ENCODE measurements around the gene ZNF81. TPM values are rescaled to one million over a fixed set of nuclear protein-coding genes. Genes with fewer than 3 reads are reported as not detected.

The ZNF81 gene
- total and polyA plus RNA-seq, 2 of the 13 experiments (the other 11 are each of a cell fraction or from before 2014, with no cell fraction given): 1.4 to 3.2 TPM

DNA sequence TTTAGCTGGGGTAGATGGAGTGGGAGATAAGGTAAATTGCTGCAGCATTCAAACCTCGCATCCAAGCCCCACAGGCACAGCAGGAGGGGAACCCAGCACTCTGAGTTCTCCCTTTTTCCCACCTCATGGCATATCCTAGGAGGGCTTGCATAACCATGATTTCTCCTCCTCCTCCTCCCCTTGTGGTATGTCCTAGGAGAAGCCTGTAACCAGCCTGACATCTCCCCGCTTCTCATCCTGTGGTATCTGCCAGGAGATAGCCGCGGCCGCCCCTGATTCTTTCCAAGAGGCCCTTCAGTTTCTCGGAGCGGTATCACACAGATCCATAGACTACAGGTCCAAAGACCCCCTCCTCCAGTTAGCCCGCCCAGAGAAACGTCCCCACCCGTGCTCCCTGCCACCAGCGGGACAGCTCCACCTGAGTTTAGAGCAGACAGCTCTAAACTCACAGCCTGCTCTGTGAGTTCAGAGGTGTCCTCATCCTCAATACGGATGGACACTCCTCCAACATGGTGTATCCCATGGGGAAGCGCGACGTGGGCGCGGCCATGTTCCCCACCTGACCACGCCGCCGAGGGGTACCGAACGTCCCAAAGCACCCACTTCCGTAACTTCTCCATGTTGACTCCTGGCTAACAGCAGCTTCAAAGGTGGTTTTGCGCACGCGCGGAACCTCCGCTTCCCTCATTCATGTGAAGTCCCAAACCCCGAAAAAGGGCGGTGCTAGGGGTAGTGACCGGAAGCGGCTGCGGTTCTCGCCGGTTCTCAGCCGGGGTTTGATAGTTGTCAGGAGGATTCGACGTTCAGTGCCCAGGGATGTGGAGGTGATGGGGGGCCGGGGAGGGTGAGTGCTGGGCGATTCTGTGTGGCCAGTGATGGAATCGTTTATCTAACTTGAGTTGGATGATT is at the start of gene ZNF81 (continued):
- TF ChIP-seq, protein P1, sequence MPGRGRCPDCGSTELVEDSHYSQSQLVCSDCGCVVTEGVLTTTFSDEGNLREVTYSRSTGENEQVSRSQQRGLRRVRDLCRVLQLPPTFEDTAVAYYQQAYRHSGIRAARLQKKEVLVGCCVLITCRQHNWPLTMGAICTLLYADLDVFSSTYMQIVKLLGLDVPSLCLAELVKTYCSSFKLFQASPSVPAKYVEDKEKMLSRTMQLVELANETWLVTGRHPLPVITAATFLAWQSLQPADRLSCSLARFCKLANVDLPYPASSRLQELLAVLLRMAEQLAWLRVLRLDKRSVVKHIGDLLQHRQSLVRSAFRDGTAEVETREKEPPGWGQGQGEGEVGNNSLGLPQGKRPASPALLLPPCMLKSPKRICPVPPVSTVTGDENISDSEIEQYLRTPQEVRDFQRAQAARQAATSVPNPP (CRISPR knock-in tag; IDR thresholded peaks at IDR 0.05): no peak
- TF ChIP-seq GTF3A (CRISPR knock-in tag; conservative IDR thresholded peaks at IDR 0.05) (no peak), NR2F1 (CRISPR knock-in tag; IDR thresholded peaks at IDR 0.05) (no peak), SOX6 (IDR thresholded peaks at IDR 0.05) (no peak), SOX6 (CRISPR knock-in tag; IDR thresholded peaks at IDR 0.05) (no peak), KDM5B (CRISPR knock-in tag; IDR thresholded peaks at IDR 0.05; ENCODE audit: borderline replicate concordance) (no peak), YEATS4 (CRISPR knock-in tag; IDR thresholded peaks at IDR 0.05; ENCODE audit: borderline replicate concordance) (peak; percentile 70; the same call in 1 of the 2 replicates), MXD4 (CRISPR knock-in tag; IDR thresholded peaks at IDR 0.05) (peak; percentile 43; the same call in 1 of the 2 replicates), KMT2A (CRISPR knock-in tag; IDR thresholded peaks at IDR 0.05) (no peak), SIX1 (CRISPR knock-in tag; IDR thresholded peaks at IDR 0.05; ENCODE audit: borderline replicate concordance) (no peak), MLLT10 (CRISPR knock-in tag; IDR thresholded peaks at IDR 0.05) (no peak), ZMYM2 (CRISPR knock-in tag; IDR thresholded peaks at IDR 0.05) (no peak), MBNL3 (CRISPR knock-in tag; conservative IDR thresholded peaks at IDR 0.05) (no peak), ZNF839 (CRISPR knock-in tag; IDR thresholded peaks at IDR 0.05; ENCODE audit: borderline replicate concordance) (no peak), ZBTB1 (CRISPR knock-in tag; IDR thresholded peaks at IDR 0.05; ENCODE audit: borderline replicate concordance) (no peak), RFX3 (CRISPR knock-in tag; IDR thresholded peaks at IDR 0.05) (no peak)
- TF ChIP-seq, protein P2, sequence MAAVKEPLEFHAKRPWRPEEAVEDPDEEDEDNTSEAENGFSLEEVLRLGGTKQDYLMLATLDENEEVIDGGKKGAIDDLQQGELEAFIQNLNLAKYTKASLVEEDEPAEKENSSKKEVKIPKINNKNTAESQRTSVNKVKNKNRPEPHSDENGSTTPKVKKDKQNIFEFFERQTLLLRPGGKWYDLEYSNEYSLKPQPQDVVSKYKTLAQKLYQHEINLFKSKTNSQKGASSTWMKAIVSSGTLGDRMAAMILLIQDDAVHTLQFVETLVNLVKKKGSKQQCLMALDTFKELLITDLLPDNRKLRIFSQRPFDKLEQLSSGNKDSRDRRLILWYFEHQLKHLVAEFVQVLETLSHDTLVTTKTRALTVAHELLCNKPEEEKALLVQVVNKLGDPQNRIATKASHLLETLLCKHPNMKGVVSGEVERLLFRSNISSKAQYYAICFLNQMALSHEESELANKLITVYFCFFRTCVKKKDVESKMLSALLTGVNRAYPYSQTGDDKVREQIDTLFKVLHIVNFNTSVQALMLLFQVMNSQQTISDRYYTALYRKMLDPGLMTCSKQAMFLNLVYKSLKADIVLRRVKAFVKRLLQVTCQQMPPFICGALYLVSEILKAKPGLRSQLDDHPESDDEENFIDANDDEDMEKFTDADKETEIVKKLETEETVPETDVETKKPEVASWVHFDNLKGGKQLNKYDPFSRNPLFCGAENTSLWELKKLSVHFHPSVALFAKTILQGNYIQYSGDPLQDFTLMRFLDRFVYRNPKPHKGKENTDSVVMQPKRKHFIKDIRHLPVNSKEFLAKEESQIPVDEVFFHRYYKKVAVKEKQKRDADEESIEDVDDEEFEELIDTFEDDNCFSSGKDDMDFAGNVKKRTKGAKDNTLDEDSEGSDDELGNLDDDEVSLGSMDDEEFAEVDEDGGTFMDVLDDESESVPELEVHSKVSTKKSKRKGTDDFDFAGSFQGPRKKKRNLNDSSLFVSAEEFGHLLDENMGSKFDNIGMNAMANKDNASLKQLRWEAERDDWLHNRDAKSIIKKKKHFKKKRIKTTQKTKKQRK (IDR thresholded peaks at IDR 0.05; ENCODE audit: low read length): no peak
- TF ChIP-seq, protein P3, sequence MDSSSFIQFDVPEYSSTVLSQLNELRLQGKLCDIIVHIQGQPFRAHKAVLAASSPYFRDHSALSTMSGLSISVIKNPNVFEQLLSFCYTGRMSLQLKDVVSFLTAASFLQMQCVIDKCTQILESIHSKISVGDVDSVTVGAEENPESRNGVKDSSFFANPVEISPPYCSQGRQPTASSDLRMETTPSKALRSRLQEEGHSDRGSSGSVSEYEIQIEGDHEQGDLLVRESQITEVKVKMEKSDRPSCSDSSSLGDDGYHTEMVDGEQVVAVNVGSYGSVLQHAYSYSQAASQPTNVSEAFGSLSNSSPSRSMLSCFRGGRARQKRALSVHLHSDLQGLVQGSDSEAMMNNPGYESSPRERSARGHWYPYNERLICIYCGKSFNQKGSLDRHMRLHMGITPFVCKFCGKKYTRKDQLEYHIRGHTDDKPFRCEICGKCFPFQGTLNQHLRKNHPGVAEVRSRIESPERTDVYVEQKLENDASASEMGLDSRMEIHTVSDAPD (CRISPR knock-in tag; IDR thresholded peaks at IDR 0.05): no peak
- TF ChIP-seq, protein P4, sequence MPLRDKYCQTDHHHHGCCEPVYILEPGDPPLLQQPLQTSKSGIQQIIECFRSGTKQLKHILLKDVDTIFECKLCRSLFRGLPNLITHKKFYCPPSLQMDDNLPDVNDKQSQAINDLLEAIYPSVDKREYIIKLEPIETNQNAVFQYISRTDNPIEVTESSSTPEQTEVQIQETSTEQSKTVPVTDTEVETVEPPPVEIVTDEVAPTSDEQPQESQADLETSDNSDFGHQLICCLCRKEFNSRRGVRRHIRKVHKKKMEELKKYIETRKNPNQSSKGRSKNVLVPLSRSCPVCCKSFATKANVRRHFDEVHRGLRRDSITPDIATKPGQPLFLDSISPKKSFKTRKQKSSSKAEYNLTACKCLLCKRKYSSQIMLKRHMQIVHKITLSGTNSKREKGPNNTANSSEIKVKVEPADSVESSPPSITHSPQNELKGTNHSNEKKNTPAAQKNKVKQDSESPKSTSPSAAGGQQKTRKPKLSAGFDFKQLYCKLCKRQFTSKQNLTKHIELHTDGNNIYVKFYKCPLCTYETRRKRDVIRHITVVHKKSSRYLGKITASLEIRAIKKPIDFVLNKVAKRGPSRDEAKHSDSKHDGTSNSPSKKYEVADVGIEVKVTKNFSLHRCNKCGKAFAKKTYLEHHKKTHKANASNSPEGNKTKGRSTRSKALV (CRISPR knock-in tag; IDR thresholded peaks at IDR 0.05): no peak
